GM12801 (cell line): ENCODE measurements around the gene ANTXR2.

Experiments used
- TF ChIP-seq, protein P1 (sequence below): IDR thresholded peaks from one replicate; pipeline ENCODE4 v1.5.1; 2011; ENCODE audit warnings: control low read depth; ENCODE audit not compliant: insufficient read length; ENCODE audit errors: extremely low read depth

Gene ANTXR2

DNA sequence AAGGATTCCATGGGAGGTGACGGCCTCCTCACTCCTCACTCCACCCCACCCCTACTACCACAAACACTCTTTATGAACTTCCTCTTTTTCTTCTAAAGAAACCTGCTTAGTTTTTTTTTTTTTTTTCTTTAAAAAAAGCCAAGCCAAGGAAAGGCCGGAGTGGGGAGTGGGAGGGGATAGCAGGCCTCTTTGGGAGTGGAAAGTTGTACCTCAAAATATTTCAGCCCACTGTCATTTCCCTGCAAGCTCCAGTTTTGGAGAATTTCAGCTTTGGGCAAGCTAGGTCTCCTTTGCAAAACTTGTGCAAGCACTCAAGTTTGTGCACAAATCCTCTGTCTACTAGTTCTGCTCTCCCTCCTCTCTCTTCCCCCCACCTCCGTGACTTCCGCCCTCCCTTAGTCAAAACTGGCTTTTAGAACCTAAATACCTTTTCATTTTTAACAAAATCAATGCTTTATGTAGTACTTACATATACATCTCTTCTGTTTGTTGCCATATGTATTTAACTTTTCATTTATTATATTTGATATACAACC lies 512 bp upstream of the ANTXR2 start:
- TF ChIP-seq, protein P1, sequence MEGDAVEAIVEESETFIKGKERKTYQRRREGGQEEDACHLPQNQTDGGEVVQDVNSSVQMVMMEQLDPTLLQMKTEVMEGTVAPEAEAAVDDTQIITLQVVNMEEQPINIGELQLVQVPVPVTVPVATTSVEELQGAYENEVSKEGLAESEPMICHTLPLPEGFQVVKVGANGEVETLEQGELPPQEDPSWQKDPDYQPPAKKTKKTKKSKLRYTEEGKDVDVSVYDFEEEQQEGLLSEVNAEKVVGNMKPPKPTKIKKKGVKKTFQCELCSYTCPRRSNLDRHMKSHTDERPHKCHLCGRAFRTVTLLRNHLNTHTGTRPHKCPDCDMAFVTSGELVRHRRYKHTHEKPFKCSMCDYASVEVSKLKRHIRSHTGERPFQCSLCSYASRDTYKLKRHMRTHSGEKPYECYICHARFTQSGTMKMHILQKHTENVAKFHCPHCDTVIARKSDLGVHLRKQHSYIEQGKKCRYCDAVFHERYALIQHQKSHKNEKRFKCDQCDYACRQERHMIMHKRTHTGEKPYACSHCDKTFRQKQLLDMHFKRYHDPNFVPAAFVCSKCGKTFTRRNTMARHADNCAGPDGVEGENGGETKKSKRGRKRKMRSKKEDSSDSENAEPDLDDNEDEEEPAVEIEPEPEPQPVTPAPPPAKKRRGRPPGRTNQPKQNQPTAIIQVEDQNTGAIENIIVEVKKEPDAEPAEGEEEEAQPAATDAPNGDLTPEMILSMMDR, result no peak

DNA sequence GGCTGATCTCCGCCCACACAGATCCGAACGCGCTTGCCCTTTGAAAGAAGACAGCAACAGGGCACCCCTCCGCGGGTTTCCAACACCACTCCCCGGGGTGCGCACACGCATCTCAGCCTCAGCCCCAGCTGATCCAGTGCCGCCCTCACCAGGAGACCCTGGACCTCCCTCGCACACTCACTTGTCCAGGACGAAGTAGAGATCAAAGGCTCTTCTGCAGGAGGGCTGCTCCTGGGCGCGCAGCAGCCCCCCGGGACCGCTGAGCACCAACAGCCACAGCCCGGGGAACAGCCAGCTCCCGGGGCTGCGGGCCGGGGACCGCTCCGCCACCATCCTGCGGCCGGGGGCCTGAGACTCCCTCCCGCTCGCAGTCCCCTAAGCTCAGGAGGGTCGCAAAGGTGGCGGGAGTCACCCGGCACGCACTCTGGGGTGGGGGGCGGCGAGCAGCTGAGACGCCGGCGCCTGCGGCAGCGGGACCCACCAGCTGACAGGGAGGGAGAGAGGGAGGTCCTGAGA lies 743 bp downstream of the ANTXR2 start:
- TF ChIP-seq, protein P1, result no peak

DNA sequence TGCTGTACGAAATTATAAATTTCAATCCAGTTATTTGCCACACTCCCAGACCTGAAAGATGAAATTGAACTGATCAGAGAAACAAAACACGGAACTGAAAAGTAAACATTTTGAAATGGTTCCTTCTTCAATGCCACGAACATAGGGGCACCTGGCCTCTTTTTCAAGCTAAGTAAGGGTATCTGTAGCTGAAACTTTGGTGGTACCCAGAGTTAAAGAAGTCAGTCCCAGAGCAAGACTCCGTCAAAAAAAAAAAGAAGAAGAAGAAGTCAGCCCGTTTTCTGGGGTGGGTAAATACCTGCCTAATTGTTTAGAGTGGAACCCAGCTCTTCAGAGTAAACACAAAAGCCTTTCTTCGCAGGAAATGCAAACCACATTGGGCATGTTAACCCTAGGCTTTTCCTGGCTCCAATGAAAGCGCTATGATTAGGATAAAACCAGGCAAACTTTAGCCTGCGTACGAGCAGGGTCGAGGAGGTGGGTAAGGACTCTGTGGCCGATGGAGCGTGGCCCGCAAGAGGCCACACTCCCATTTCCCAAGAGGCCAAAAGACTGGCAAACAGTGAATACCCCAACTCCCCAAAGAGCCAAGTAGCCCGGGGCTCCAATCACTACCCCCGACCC lies 1.3 kb downstream of the ANTXR2 start:
- TF ChIP-seq, protein P1, result no peak

DNA sequence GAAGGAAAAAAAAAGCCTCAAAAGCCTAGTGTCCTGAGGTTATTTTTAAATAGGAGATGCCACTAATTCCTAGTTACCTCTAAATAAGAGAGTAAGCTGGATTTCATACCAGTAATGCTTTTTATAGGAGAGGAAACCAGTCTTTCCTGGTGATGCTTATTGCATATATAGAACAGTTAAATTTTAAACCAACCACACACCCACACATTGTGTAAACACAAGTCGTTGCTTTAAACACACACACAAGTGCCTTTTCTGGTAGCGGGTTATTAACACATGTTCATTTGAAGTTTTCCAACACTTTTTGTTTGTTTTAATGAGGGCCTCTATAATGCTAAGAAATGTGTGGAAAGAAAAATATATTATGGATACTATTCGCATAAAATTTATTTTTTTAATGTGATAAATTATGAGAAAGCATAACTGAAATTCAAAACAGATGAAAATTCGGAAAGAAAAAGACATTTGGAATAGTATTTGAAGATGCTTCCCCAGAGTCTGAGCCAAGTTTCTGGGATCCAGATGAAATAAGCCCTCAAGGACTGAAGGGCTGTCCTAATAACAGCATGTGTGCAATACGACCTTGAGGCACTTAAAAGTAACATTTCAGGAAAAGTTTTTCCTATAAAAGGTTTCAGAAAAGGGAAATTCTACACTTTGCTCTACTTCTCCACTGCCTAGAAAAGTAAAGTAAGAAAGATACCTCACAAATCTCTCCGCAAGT lies 2.0 kb downstream of the ANTXR2 start:
- TF ChIP-seq, protein P1, result no peak

DNA sequence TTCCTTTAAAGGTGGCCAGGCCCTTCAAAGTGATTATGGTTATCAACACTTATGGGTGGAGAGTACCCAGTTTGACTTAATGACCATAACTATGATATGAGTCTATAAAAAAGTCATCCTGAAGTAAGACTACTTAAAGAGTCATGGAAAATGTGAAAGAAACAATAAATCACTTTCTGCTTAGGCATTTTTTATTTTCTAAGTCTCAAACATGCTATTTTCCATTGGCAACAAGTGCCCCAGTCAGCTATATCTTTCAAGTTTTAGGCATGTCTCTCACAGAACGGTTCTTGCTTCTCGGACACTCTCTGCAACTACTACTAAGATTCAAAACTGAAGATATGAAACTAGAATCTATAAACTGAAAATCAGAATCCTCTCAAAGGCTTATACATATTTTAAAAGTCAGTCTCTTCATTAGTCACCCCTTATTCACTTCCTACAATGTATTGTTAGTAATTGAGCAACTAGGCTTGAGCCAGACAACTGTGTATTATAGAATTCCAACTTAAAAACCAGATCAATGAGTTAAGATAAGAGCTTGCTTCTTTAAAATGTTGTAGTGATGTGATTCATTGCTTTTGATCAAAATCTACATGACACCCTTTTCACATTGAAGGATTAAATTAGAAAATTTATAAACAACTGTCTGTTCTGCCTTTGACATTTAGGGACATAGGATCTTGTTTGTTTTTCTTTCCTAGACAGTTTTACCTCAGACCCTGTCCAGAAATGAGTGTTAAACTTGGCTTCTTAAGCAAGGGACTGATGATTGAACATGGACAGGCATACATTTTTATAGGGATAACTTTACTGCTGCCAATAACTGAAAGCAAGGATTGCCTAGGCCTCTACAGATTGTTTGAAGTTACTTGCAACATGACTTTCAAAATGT lies 2.9 kb downstream of the ANTXR2 start:
- TF ChIP-seq, protein P1, result no peak

DNA sequence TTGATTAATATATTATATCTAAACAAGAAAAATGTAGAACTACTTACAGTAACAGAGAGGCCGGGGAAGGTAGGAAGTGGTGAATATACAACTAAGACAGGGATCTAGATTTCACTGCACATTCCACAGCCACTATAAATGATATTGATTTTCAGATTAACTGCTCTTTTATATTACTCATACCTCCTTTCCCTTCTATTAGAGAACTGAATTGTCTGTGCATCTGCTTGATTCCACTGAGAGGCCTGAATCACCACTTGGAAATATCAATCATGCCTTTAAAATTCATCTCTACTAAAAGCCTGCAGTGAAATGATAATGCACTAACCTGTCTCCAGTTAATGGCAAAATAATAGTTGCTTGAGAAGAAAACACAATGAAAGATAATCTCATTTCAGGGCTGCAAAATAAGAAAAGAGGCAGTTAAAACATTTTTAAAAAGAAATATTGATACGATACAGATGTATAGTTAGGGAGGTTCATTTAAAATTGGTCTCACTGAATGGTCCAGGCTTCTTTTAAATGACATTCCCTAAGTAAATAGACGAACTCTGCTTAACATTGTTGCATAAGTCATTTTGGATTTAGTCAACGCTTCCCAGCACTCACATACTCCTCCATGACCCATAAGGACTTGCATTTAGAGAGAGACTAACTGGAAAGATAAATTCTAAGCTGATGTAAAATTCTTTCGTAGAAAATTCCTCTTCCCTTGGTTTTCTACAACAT lies 3.8 kb downstream of the ANTXR2 start:
- TF ChIP-seq, protein P1, result no peak
